Activated CD4-positive, alpha-beta T cell treated with anti-CD3 and anti-CD28 coated beads for 36 hours (primary cell): ENCODE data around the gene TCHP. TPM values are rescaled to one million over a fixed set of nuclear protein-coding genes. Genes with fewer than 3 reads are reported as not detected.
A peak's percentile ranks its signal among the peaks of the same experiment; 100 is the strongest.

ENCODE experiments used
- ATAC-seq: fragments of 200-7000 bp; cut with Tn5 transposase; one replicate; pipeline ENCODE4 v1.10.0; 2021; ENCODE audit warnings: mild to moderate bottlenecking, moderate library complexity
- CTCF ChIA-PET: fragments of 350-600 bp; sonication (Branson Sonifier 250); formaldehyde crosslinking; loops from one replicate; lab custom pipeline; 2021; ENCODE audit warnings: antibody characterized with exemption; lab: Charles Lee
- POLR2A ChIA-PET: fragments of 350-600 bp; sonication (Branson Sonifier 250); formaldehyde crosslinking; loops from one replicate; lab custom pipeline; 2021; ENCODE audit warnings: antibody characterized with exemption, inconsistent platforms; lab: Charles Lee
- DNase-seq: peaks from one replicate; pipeline ENCODE4 v3.0.0-alpha.2; 2020
- H3K27ac Mint-ChIP-seq: one replicate; pipeline ENCODE4 v1.8.0; 2021; ENCODE audit warnings: mixed read lengths
- H3K27me3 Mint-ChIP-seq: one replicate; pipeline ENCODE4 v1.8.0; 2021; ENCODE audit warnings: mixed read lengths
- H3K36me3 Mint-ChIP-seq: one replicate; pipeline ENCODE4 v1.8.0; 2021; ENCODE audit warnings: low read depth, mixed read lengths
- H3K4me1 Mint-ChIP-seq: one replicate; pipeline ENCODE4 v1.8.0; 2021; ENCODE audit warnings: mixed read lengths
- H3K4me3 Mint-ChIP-seq: one replicate; pipeline ENCODE4 v1.8.0; 2021; ENCODE audit warnings: mild to moderate bottlenecking, moderate library complexity, mixed read lengths
- H3K9me3 Mint-ChIP-seq: one replicate; pipeline ENCODE4 v1.8.0; 2021; ENCODE audit warnings: low read depth, mixed read lengths
- intact Hi-C, 2 experiments: fragments of 100-400 bp; cut with DNase I in 1 of 2; cut with micrococcal nuclease in 1 of 2; formaldehyde crosslinking; loops; one replicate each; pipeline versions ENCODE4 v1.14.2 to v1.15.1; 2022 to 2024; cut with DNase I, micrococcal nuclease
- total RNA-seq, 2 experiments: library from RNA; stranded (reverse); gene quantifications; one replicate each; pipeline ENCODE4 v1.2.3, GENCODE V29; 2021

Gene TCHP
- total RNA-seq, 2 experiments from 2014 or later, result 15.1 to 16.1 TPM

DNA sequence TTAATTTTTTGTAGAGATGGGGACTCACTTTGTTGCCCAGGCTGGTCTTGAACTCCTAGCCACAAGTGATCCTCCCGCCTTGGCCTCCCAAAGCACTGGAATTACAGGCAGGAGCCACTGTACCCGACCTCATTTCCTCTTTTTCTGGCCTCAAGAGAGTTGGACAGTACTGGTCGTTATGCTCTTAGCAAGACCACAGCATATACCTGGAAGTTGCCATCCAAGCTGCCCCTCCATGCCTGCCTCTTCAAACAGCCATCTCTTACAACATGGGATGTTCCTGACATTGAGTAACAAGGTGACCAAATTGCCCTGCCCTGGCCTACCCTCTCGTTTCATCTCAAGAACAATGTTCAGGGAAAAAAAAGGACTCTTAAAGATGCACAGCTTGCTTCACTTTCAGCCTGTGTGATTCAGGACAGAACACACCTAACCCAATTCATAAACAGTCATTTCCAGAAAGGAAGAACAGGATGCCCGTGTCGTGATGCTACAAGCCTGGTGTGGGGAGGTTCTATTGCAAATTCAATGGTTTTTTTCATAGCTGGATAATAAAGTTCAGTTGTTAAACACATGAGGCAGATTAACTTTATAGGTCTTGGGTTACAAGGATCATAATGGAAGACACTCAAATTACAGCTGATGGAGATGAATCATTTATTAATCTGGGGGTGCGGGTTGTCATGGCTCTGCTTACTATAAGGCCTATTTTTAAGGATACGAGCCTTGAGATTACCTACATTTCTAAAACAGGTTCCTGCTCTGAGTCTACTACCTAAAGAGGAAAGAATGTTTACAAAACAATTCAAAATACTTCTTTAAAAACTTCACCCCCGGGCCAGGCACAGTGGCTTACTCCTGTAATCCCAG is 31.7 kb upstream of the TCHP start:
- Mint-ChIP-seq H3K4me1 (peaks cover 23% of the 10 kb centered on the region), H3K27me3 (no peaks in the 10 kb centered on the region), H3K9me3 (no peaks in the 10 kb centered on the region), H3K27ac (peak overlapping the region; percentile 48), H3K36me3 (peaks cover 7% of the 10 kb centered on the region), H3K4me3 (no peak overlapping the region)
- ChIA-PET POLR2A (interaction anchor here (0.6 kb wide), 2 partner anchors 19 to 23 kb away, joined by 3 to 4 read pairs; no protein-coding TSS in a partner anchor), CTCF (interaction anchor here (0.6 to 2.0 kb wide), 5 partner anchors 8 to 293 kb away, joined by 3 to 8 read pairs (median 5); no protein-coding TSS in a partner anchor)
- peak; percentile 28 for DNase-seq
- intact Hi-C loops, result no loop called here
- peak; percentile 71 for ATAC-seq

DNA sequence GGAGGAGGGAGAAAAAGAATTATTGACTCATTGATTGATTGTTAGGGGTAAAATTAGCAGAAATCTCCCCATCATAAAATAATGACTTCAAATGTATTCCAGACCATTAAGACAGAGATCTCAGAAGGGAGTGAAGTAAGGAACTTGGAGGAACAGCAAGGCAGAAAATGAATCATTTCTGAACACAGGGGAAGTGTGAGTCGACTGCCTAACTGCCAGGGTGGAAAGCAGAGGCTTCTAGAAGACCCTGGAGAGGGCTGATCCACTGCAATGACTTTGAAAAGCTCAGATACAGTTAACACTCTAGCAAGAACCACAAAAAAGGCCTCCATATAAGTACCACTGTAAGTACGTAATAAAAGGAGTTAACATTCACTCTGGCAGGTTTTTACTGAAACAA is 29.4 kb upstream of the TCHP start:
- DNase-seq (no peak), ATAC-seq (peak; percentile 70)
- intact Hi-C loops, result no loop called here
- Mint-ChIP-seq H3K36me3 (peaks cover 7% of the 10 kb centered on the region), H3K27me3 (no peaks in the 10 kb centered on the region), H3K9me3 (no peaks in the 10 kb centered on the region), H3K4me1 (peaks cover 27% of the 10 kb centered on the region), H3K4me3 (no peak overlapping the region), H3K27ac (peak overlapping the region; percentile 7)
- ChIA-PET POLR2A (interaction anchor here (0.6 kb wide), 1 partner anchor 36 kb away, joined by 3 read pairs; no protein-coding TSS in a partner anchor), CTCF (no interaction called here)

DNA sequence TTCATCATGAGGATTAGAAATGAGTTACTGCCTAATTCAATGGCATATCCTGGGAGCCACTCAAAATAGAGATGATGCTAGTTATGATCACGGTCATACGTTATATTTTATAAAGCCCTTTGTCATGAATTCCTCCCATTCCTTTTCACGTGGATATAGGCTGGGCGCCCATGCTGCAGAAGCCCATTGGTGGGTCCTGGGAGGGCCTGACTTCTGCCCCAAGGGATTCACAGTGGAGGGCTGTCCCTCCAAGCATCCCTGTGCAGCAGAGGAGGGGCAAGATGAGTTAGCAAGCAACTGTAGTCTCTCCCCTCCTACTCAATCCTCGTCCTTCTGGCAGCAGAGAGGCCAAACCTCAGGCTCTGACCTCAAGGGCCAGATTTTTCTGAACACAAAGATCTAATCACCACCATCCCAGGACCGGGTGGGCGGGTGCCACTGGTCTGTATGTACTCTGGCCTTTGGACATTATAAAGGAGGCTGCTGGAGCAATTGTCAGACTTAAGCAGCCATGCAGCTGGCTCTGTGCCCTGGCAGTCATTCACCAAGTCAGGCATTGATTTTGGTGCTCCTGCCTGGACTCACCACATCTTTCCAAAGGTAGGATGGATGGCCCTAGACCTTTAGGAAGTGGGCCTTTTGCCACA is 28.3 kb upstream of the TCHP start:
- ChIA-PET CTCF (interaction anchor here (0.9 kb wide), 1 partner anchor 18 kb away, joined by 3 read pairs; no protein-coding TSS in a partner anchor), POLR2A (no interaction called here)
- H3K9me3 Mint-ChIP-seq, result no peaks in the 10 kb centered on the region
- intact Hi-C loops, result no loop called here
- H3K4me3 Mint-ChIP-seq, result no peak overlapping the region
- ATAC-seq (no peak), DNase-seq (no peak)
- peak overlapping the region; percentile 24 for H3K27ac Mint-ChIP-seq
- H3K27me3 Mint-ChIP-seq, result no peaks in the 10 kb centered on the region
- peaks cover 7% of the 10 kb centered on the region for H3K36me3 Mint-ChIP-seq
- H3K4me1 Mint-ChIP-seq, result peaks cover 29% of the 10 kb centered on the region

DNA sequence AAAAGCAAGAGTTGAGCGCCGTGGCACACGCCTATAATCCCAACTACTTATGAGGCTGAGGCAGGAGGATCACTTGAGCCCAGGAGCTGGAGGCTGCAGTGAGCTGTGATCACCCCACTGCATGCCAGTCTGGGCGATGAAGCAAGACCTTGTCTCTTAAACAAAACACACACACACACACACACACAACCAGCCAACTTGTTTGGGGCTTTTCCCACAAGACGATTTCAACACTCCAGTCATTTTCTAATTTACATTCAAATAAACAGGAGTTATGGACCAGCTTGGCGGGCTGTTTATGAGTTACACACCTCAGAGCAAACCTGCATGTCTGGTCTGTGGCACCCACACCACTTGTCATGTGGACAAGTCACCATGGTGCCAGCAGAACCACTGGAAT is 26.4 kb upstream of the TCHP start:
- no peak overlapping the region for H3K4me3 Mint-ChIP-seq
- ATAC-seq (no peak), DNase-seq (no peak)
- CTCF ChIA-PET, result no interaction called here
- intact Hi-C loops, result no loop called here
- H3K9me3 Mint-ChIP-seq, result no peaks in the 10 kb centered on the region
- peaks cover 37% of the 10 kb centered on the region for H3K4me1 Mint-ChIP-seq
- H3K27ac Mint-ChIP-seq, result no peak overlapping the region
- peaks cover 4% of the 10 kb centered on the region for H3K36me3 Mint-ChIP-seq
- no peaks in the 10 kb centered on the region for H3K27me3 Mint-ChIP-seq
- POLR2A ChIA-PET, result no interaction called here

DNA sequence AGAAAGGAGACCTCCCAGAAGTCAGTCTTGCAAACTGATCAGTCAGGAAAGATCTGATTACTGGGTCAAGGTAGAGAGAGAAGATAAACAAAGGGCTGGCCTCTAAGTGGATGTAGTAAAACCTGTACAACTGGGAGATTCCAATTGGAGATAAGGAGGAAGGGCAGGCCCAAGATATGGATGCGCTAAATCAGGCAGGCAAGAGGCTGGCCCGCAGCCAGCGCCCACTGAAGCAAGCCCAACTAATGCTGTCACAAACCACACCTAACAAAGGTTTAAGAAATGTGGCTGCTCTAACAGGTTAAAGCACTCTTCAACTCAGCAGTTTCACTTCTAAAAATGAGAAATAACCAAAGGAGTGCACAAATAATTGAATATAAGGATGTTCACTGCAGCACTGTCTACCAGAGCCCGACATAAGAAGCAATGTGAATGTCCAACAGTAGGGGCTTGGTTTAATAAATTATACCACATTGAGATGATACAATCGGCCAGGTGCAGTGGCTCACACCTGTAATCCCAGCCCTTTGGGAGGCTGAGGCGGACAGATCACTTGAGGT is 24.4 kb upstream of the TCHP start:
- no peak for DNase-seq
- intact Hi-C loops, result no loop called here
- Mint-ChIP-seq H3K4me3 (no peak overlapping the region), H3K27me3 (no peaks in the 10 kb centered on the region), H3K9me3 (no peaks in the 10 kb centered on the region), H3K36me3 (peaks cover 4% of the 10 kb centered on the region), H3K27ac (no peak overlapping the region), H3K4me1 (peaks cover 42% of the 10 kb centered on the region)
- ChIA-PET POLR2A (no interaction called here), CTCF (interaction anchor here (0.6 to 2.2 kb wide), 3 partner anchors 16 to 30 kb away, joined by 3 to 11 read pairs (median 3); no protein-coding TSS in a partner anchor)
- no peak for ATAC-seq

DNA sequence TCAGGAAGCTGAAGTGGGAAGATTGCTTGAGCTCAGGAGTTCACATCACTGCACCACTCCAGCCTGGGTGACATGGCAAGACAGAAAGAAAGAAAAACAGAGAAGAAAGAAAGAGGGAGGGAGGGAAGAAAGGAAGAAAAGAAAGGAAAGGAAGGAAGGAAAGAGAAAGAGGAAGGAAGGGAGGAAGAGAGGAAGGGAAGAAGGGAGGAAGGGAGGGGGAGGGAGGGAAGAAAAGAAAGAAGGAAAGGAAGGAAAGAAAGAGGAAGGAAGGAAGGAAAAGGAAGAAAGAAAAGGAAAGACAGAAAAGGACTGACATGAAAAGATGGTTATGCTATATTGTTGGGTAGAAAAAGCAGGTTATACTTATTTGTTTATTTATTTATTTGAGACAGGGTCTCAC is 23.7 kb upstream of the TCHP start:
- ATAC-seq, result no peak
- CTCF ChIA-PET, result interaction anchor here (0.6 to 2.2 kb wide), 4 partner anchors 17 to 31 kb away, joined by 3 to 11 read pairs (median 5); no protein-coding TSS in a partner anchor
- peaks cover 43% of the 10 kb centered on the region for H3K4me1 Mint-ChIP-seq
- peaks cover 3% of the 10 kb centered on the region for H3K36me3 Mint-ChIP-seq
- intact Hi-C loops, result no loop called here
- no peak overlapping the region for H3K27ac Mint-ChIP-seq
- H3K4me3 Mint-ChIP-seq, result no peak overlapping the region
- no peaks in the 10 kb centered on the region for H3K9me3 Mint-ChIP-seq
- no peaks in the 10 kb centered on the region for H3K27me3 Mint-ChIP-seq
- no peak for DNase-seq
- POLR2A ChIA-PET, result no interaction called here

DNA sequence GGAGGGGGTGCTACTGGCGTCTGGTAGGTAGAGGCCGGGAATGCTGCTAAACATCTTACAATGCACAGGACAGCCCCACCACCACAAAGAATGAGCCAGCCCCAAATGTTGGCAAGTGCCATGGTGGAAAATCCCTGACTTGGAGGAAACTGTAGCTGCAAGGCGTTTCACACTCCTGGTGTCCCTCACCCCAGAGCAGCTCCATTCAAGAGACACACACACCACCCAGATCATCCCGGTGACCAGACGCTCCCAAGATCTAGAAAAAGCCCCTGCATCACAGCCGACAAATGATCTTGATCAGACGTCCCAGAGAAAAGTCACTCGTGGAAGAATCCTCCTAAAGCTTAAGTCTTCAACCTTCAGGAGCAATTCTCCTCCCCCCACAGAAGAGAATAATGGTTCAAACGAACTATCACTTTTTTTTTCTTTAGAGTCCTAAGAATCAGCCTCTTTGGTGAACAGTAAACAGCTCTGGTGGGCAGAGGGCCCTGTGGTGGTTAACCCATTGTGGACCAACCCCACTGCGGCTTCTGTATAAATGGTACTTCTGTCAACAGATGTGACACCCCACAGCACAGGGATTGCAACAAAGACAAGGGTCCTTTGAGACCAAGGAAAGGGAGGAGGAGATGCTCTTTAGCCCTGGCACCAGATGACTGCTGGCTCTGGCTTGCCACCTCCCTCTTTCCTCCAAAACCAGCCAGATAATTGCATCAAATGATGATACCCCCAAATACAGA is 22.4 kb upstream of the TCHP start:
- no peak for ATAC-seq
- Mint-ChIP-seq H3K4me3 (no peak overlapping the region), H3K27me3 (no peaks in the 10 kb centered on the region), H3K36me3 (peaks cover 3% of the 10 kb centered on the region), H3K27ac (no peak overlapping the region), H3K9me3 (no peaks in the 10 kb centered on the region), H3K4me1 (peaks cover 41% of the 10 kb centered on the region)
- intact Hi-C loops, result no loop called here
- no peak for DNase-seq
- POLR2A ChIA-PET, result no interaction called here
- CTCF ChIA-PET, result interaction anchor here (0.6 to 2.2 kb wide), 5 partner anchors 24 to 72 kb away, joined by 4 to 11 read pairs (median 7); no protein-coding TSS in a partner anchor

DNA sequence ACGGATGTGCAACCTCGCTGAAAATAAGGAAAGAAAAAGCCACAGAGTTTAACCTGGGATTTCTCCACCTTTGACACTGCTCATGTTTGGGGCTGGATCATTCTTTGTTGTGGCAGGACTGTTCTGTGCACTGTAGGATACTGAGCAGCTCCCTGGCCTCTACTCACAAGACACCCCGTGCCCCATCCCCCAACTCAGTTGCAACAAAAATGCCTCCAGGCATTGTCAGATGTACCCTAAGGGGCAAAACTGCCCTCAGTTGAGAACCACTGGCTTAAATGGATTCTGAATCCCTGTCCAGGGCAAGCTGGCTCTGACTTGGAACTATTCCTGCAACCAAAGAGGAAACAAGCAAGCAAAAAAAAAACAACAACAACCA is 21.8 kb upstream of the TCHP start:
- ChIA-PET CTCF (interaction anchor here (0.6 to 2.2 kb wide), 4 partner anchors 25 to 70 kb away, joined by 4 to 11 read pairs (median 8); no protein-coding TSS in a partner anchor), POLR2A (no interaction called here)
- intact Hi-C loops, result no loop called here
- peaks cover 3% of the 10 kb centered on the region for H3K36me3 Mint-ChIP-seq
- H3K4me1 Mint-ChIP-seq, result peaks cover 41% of the 10 kb centered on the region
- DNase-seq (no peak), ATAC-seq (no peak)
- H3K4me3 Mint-ChIP-seq, result peak overlapping the region; percentile 86
- no peaks in the 10 kb centered on the region for H3K27me3 Mint-ChIP-seq
- H3K27ac Mint-ChIP-seq, result no peak overlapping the region
- H3K9me3 Mint-ChIP-seq, result no peaks in the 10 kb centered on the region

DNA sequence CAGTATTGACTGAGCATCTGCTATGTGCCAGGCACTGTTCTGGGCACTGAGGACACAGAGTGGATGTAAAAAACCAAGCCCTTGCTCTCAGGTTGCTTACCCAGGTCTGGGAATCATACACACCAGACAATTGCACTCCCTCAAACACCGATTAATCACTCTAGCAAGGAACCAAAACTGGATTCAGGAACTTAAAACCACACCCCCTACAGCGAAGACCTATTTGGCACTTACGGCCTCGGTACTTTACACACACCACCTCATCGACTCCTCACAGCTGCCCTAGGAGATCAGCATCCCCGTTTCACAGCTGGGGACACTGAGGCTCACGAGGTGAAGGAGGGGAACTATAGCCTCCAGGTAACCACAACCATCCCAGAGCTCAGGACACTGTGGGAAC is 21.3 kb upstream of the TCHP start:
- peak overlapping the region; percentile 86 for H3K4me3 Mint-ChIP-seq
- ChIA-PET POLR2A (no interaction called here), CTCF (interaction anchor here (0.6 to 1.9 kb wide), 6 partner anchors 25 to 321 kb away, joined by 3 to 9 read pairs (median 4); no protein-coding TSS in a partner anchor)
- ATAC-seq (no peak), DNase-seq (no peak)
- peak overlapping the region; percentile 6 for H3K27ac Mint-ChIP-seq
- no peaks in the 10 kb centered on the region for H3K9me3 Mint-ChIP-seq
- no peaks in the 10 kb centered on the region for H3K27me3 Mint-ChIP-seq
- intact Hi-C loops, result no loop called here
- peaks cover 41% of the 10 kb centered on the region for H3K4me1 Mint-ChIP-seq
- H3K36me3 Mint-ChIP-seq, result peaks cover 3% of the 10 kb centered on the region

DNA sequence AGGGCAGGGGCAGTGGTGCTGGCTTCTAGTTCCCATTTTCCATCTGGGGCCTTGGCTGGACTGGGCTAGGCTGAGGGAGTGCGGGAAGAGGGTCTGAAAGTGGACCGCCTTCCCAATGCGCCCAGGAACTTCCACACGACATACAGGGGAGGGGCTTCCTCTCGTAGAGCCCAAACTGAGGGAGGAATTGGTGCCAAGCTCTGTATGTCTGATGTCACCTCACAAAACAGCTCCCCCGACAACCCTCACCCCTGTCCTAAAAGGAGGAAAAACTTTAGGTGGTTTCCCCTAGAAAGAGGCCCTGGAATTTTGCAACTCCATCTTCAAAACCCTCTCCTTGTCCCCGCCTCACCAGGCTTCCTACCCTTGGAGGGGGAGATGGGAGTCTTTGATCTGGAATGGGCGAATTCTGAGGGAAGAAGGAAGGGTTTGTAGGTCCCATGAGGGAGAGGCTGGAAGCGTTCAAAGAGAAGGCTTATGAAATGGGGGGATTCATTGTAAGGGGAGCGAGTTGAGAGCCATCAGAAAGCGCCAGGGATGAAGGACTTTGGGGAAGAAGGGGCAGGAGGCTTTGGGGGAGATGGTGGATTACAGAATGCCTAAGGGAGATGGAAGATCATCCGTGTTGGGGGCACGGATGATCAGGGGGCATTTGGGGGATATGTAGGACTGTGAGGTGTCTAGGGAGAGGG is 20.6 kb upstream of the TCHP start:
- intact Hi-C loops, result loop anchor here (1.0 to 10.0 kb wide), 16 partner anchors 21 to 1805 kb away; partner anchors contain the start of genes TCHP (in 2 of the 2), ACAD10 (in 1 of the 2), ANAPC7 (in 1 of the 2) and ATP2A2 (in 1 of the 2)
- ATAC-seq, result no peak
- Mint-ChIP-seq H3K4me1 (peaks cover 41% of the 10 kb centered on the region), H3K27ac (peak overlapping the region; percentile 81), H3K9me3 (no peaks in the 10 kb centered on the region), H3K36me3 (peaks cover 3% of the 10 kb centered on the region), H3K4me3 (peak overlapping the region; percentile 86), H3K27me3 (no peaks in the 10 kb centered on the region)
- ChIA-PET CTCF (interaction anchor here (0.6 to 1.9 kb wide), 6 partner anchors 26 to 321 kb away, joined by 3 to 9 read pairs (median 4); no protein-coding TSS in a partner anchor), POLR2A (no interaction called here)
- DNase-seq, result no peak
